ENCODE results near the gene MAGI2. TPM values are rescaled to one million over a fixed set of nuclear protein-coding genes. Genes with fewer than 3 reads are reported as not detected.

The MAGI2 gene
- total RNA-seq, 4 donors from 2014 or later = 0.98 to 4.8 (median 2.5) TPM

DNA sequence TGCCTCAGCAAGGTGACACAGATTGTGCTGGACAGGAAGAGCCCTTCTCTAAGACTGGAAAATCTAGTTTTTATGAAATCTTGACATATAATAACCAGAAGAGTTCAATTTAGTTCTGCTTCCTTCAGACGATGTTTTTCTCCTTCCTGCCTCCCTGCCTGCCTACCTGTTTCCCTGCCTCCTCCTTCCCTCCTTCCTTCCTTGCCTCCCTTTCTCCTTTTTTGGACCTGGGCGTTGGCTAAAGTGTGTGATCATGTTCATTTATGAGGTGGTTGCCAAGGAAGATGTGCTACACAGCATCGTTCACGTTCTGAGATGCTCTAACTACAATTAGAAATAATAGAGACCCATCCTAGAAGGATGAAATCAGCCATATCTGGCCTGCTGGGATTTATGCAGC is 1430.3 kb downstream of the MAGI2 start:
- Histone ChIP-seq H3K36me3 (no peaks in the 10 kb centered on the region), H3K4me1 (peaks cover 22% of the 10 kb centered on the region), H3K4me3 (no peak overlapping the region), H3K9me3 (no peaks in the 10 kb centered on the region), H3K27ac (no peak overlapping the region), H3K27me3 (no peaks in the 10 kb centered on the region)
- TF ChIP-seq EP300 (IDR thresholded peaks at IDR 0.05) (no peak), POLR2A (IDR thresholded peaks at IDR 0.05) (no peak), POLR2AphosphoS5 (IDR thresholded peaks at IDR 0.05) (no peak)
- TF ChIP-seq, protein P1, sequence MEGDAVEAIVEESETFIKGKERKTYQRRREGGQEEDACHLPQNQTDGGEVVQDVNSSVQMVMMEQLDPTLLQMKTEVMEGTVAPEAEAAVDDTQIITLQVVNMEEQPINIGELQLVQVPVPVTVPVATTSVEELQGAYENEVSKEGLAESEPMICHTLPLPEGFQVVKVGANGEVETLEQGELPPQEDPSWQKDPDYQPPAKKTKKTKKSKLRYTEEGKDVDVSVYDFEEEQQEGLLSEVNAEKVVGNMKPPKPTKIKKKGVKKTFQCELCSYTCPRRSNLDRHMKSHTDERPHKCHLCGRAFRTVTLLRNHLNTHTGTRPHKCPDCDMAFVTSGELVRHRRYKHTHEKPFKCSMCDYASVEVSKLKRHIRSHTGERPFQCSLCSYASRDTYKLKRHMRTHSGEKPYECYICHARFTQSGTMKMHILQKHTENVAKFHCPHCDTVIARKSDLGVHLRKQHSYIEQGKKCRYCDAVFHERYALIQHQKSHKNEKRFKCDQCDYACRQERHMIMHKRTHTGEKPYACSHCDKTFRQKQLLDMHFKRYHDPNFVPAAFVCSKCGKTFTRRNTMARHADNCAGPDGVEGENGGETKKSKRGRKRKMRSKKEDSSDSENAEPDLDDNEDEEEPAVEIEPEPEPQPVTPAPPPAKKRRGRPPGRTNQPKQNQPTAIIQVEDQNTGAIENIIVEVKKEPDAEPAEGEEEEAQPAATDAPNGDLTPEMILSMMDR (IDR thresholded peaks at IDR 0.05) = no peak
- no peak for DNase-seq (ENCODE audit: low spot score in 2 of 2)
- WGBS = 38% methylated on average over 4 of the region's 4 CpGs

- TF ChIP-seq EP300 (IDR thresholded peaks at IDR 0.05) (no peak), POLR2AphosphoS5 (IDR thresholded peaks at IDR 0.05) (no peak), POLR2A (IDR thresholded peaks at IDR 0.05) (no peak)
- TF ChIP-seq, protein P1 (IDR thresholded peaks at IDR 0.05) = no peak
- WGBS = 93% methylated on average over 1 of the region's 1 CpG
- Histone ChIP-seq H3K4me3 (no peak overlapping the region), H3K27ac (no peak overlapping the region), H3K36me3 (no peaks in the 10 kb centered on the region), H3K4me1 (peaks cover 30% of the 10 kb centered on the region), H3K27me3 (no peaks in the 10 kb centered on the region), H3K9me3 (no peaks in the 10 kb centered on the region)
- DNase-seq (ENCODE audit: low spot score in 2 of 2) = no peak
Measured at GRCh38 chr7:78022165-78022564, 1431.3 kb downstream of the MAGI2 start.

GRCh38 chr7:78020874-78021249 is 1432.6 kb downstream of the MAGI2 start:
- no peak for DNase-seq (ENCODE audit: low spot score in 2 of 2)
- Histone ChIP-seq H3K36me3 (no peaks in the 10 kb centered on the region), H3K4me1 (peaks cover 30% of the 10 kb centered on the region), H3K4me3 (no peak overlapping the region), H3K27me3 (no peaks in the 10 kb centered on the region), H3K27ac (no peak overlapping the region), H3K9me3 (no peaks in the 10 kb centered on the region)
- TF ChIP-seq POLR2AphosphoS5 (IDR thresholded peaks at IDR 0.05) (no peak), EP300 (IDR thresholded peaks at IDR 0.05) (no peak), POLR2A (IDR thresholded peaks at IDR 0.05) (no peak)
- TF ChIP-seq, protein P1 (IDR thresholded peaks at IDR 0.05) = no peak

GRCh38 chr7:78020136-78020873 is 1433.2 kb downstream of the MAGI2 start:
- TF ChIP-seq POLR2A (IDR thresholded peaks at IDR 0.05) = no peak
- TF ChIP-seq, protein P1 (IDR thresholded peaks at IDR 0.05) = peak; percentile 56 to 61
- 2% methylated on average over 9 of the region's 25 CpGs for WGBS
- no peaks in the 10 kb centered on the region for H3K27me3 ChIP-seq

DNA sequence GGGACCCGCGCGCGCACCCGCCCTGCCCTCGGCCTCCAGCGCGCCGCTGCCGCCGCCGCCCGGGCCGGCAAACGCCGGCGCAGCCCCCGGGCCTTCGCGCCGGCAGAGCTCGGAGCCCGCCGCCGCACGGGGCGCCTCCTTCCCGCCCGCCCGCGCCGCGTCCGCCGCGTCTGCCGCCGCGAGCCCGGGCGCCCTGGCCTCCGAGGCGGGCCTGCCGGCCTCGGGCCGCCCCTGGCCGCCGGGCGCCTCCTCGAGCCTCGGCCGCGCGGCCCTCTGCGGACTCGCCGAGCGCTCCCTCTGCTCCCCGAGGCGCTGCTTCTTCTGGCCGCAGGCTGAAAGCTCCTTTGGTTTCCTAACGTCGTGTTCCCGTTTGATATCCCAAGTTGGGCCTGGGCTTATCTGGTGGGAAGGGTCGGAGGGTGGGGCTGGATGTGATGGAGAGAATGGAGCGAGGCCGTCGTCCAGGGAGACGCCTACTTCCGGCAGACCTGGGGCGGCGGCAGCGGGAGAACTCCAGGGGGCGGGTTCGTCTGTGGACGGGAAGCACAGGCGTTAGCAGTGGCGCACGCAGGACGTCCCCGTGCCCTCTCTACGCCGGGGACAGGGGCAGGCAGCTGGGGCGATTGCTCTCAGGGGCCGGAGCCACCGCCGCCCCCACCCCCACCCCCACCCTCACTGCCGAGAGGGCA is 1433.9 kb downstream of the MAGI2 start:
- 1% methylated on average over 13 of the region's 88 CpGs for WGBS

More at GRCh38 chr7:78020136-78020873, 1433.2 kb downstream of the MAGI2 start:
- DNase-seq (ENCODE audit: low spot score in 2 of 2) = peak in 1 of 2 donors; percentile 76
- Histone ChIP-seq H3K9me3 (no peaks in the 10 kb centered on the region), H3K4me3 (peak overlapping the region; percentile 65), H3K27ac (peak overlapping the region; percentile 95), H3K4me1 (peaks cover 30% of the 10 kb centered on the region), H3K36me3 (no peaks in the 10 kb centered on the region)

More for the DNA sequence above, 1433.9 kb downstream of the MAGI2 start:
- H3K36me3 ChIP-seq = no peaks in the 10 kb centered on the region
- H3K4me3 ChIP-seq = peak overlapping the region; percentile 65
- H3K9me3 ChIP-seq = no peaks in the 10 kb centered on the region
- H3K27ac ChIP-seq = peak overlapping the region; percentile 95
- peaks cover 30% of the 10 kb centered on the region for H3K4me1 ChIP-seq
- H3K27me3 ChIP-seq = no peaks in the 10 kb centered on the region
- peak; percentile 95 to 96 for DNase-seq (ENCODE audit: low spot score in 2 of 2)
- TF ChIP-seq EP300 (IDR thresholded peaks at IDR 0.05) (no peak), POLR2A (IDR thresholded peaks at IDR 0.05) (peak in 1 of 2 donors; percentile 56), POLR2AphosphoS5 (IDR thresholded peaks at IDR 0.05) (peak in 2 of 3 donors; percentile 47 to 55)
- TF ChIP-seq, protein P1 (IDR thresholded peaks at IDR 0.05) = peak in 1 of 2 donors; percentile 7

All from suprapubic skin (tissue), 4 donors.